Liver (tissue), 3 donors: ENCODE measurements around the gene PAX5.

Source experiments
- ATF3 ChIP-seq: IDR thresholded peaks from 2 replicates; pipeline ENCODE4 v1.6.1; 2016; ENCODE audit warnings: antibody characterized with exemption
- CTCF ChIP-seq: fragments of 150-350 bp; IDR thresholded peaks from 2 replicates; pipeline ENCODE4 v1.5.1; 2017; ENCODE audit warnings: improper control_type of control experiment, low read depth, low read length; ENCODE audit not compliant: missing input control
- FOXA1 ChIP-seq: IDR thresholded peaks from 2 replicates; pipeline ENCODE4 v1.6.1; 2016; ENCODE audit warnings: antibody characterized with exemption
- HNF4A ChIP-seq, 2 donors: conservative IDR thresholded peaks; 2 replicates each; pipeline ENCODE4 v1.6.1; 2016; ENCODE audit warnings: antibody characterized with exemption in 2 of 2, mild to moderate bottlenecking in 2 of 2
- JUND ChIP-seq, 2 donors: IDR thresholded peaks; 2 replicates each; pipeline ENCODE4 v1.6.1; 2016; ENCODE audit warnings: antibody characterized with exemption in 2 of 2
- RAD21 ChIP-seq, 2 donors: IDR thresholded peaks; 2 replicates each; pipeline ENCODE4 v1.6.1; 2016; ENCODE audit warnings: antibody characterized with exemption in 2 of 2, mild to moderate bottlenecking in 2 of 2
- RXRA ChIP-seq, 2 donors: IDR thresholded peaks; 2 replicates each; pipeline ENCODE4 v1.6.1; 2017 to 2018; ENCODE audit warnings: antibody characterized with exemption in 2 of 2, mild to moderate bottlenecking in 1 of 2
- SP1 ChIP-seq: IDR thresholded peaks from 2 replicates; pipeline ENCODE4 v1.6.1; 2018; ENCODE audit warnings: antibody characterized with exemption, mild to moderate bottlenecking
- TAF1 ChIP-seq: conservative IDR thresholded peaks from 2 replicates; pipeline ENCODE4 v1.6.1; 2016; ENCODE audit warnings: antibody characterized with exemption, mild to moderate bottlenecking
- YY1 ChIP-seq: IDR thresholded peaks from 2 replicates; pipeline ENCODE4 v1.6.1; 2016; ENCODE audit warnings: antibody characterized with exemption, mild to moderate bottlenecking
- TF ChIP-seq, protein P1 (sequence below): IDR thresholded peaks from 2 replicates; pipeline ENCODE4 v1.6.1; 2016; ENCODE audit warnings: antibody characterized with exemption
- TF ChIP-seq, protein P2 (sequence below): IDR thresholded peaks from 2 replicates; pipeline ENCODE4 v1.6.1; 2016; ENCODE audit warnings: antibody characterized with exemption, mild to moderate bottlenecking
- donor health status: healthy.
- donor health status: healthy.

DNA sequence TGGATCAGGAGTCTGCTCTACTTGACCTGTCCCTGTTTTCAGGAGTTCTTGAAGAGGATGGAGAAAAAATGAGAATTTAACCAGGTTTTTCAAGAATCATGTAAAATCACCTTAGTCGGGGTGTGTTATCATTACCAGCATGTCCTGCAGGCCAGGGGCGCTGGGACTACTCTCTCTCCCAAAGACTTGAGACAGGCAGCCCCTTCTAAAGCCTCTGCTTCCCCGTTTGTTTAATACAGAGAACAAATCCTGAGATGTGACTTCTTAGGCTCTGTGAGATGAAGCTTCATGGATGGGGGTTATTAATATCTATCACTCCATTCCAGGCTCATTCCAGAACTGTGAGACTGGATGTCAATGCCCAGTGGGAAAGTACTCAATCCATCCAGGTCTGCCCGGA, 3.0 kb downstream of the PAX5 start:
- TF ChIP-seq CTCF = no peak
- no peak for TF ChIP-seq ATF3
- TF ChIP-seq, protein P1, sequence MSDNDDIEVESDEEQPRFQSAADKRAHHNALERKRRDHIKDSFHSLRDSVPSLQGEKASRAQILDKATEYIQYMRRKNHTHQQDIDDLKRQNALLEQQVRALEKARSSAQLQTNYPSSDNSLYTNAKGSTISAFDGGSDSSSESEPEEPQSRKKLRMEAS = no peak
- TF ChIP-seq JUND (IDR thresholded peaks at IDR 0.05) = no peak
- TF ChIP-seq RAD21 (IDR thresholded peaks at IDR 0.05) = no peak
- no peak for TF ChIP-seq FOXA1
- TF ChIP-seq TAF1 = no peak
- TF ChIP-seq, protein P2, sequence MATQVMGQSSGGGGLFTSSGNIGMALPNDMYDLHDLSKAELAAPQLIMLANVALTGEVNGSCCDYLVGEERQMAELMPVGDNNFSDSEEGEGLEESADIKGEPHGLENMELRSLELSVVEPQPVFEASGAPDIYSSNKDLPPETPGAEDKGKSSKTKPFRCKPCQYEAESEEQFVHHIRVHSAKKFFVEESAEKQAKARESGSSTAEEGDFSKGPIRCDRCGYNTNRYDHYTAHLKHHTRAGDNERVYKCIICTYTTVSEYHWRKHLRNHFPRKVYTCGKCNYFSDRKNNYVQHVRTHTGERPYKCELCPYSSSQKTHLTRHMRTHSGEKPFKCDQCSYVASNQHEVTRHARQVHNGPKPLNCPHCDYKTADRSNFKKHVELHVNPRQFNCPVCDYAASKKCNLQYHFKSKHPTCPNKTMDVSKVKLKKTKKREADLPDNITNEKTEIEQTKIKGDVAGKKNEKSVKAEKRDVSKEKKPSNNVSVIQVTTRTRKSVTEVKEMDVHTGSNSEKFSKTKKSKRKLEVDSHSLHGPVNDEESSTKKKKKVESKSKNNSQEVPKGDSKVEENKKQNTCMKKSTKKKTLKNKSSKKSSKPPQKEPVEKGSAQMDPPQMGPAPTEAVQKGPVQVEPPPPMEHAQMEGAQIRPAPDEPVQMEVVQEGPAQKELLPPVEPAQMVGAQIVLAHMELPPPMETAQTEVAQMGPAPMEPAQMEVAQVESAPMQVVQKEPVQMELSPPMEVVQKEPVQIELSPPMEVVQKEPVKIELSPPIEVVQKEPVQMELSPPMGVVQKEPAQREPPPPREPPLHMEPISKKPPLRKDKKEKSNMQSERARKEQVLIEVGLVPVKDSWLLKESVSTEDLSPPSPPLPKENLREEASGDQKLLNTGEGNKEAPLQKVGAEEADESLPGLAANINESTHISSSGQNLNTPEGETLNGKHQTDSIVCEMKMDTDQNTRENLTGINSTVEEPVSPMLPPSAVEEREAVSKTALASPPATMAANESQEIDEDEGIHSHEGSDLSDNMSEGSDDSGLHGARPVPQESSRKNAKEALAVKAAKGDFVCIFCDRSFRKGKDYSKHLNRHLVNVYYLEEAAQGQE = no peak
- TF ChIP-seq YY1 = no peak
- no peak for TF ChIP-seq SP1
- no peak for TF ChIP-seq RXRA (IDR thresholded peaks at IDR 0.05)
- TF ChIP-seq HNF4A (conservative IDR thresholded peaks at IDR 0.05) = no peak
